GM19468 (cell line): ENCODE data around the gene FNIP2.
"Not testable (repeated sequence)": the region's sequence is repeated elsewhere in the genome, so short reads cannot be mapped to it uniquely, and the experiment has no call there.

ENCODE experiments used
- ATAC-seq: cut with Tn5 transposase; IDR thresholded peaks from one replicate; pipeline ENCODE4 v1.9.1; 2021; ENCODE audit warnings: mild to moderate bottlenecking, moderate library complexity, moderate number of reproducible peaks; ENCODE audit not compliant: unreplicated experiment; ENCODE audit errors: extremely low read depth

FNIP2 gene

GRCh38 chr4:158900408-158900807 lies 131.6 kb downstream of the FNIP2 start:
- ATAC-seq = not testable (repeated sequence)

GRCh38 chr4:158902280-158903078 lies 133.7 kb downstream of the FNIP2 start:
- not testable (repeated sequence) for ATAC-seq

- no peak for ATAC-seq
These were observed 134.2 kb downstream of the FNIP2 start for GRCh38 chr4:158903079-158903456.

DNA sequence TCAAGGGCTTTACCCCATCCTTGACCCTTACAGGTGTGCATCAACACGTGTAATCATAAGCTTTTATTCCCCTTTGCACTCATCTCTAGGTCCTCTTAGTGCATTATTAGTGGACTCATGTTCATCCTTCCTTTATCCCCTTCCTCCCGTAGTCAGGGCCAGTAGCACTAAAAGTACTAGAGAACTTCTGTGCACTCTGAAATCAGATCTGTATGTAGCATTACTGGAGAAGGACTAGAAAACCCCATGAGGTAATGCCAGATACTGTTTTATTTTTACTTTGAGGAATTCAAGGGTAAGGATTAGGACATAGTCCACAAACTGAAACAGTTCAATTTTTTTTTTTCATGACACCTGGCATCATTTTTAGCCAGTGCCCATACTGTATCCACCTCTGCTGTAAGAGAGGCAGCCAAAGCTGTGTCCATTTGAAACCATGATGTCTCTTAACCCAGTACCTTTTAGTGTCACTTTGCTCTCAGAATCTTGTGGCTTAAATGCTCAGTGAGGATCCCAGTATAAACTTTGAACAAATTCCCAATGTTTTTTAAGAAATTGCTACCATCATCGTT lies 134.7 kb downstream of the FNIP2 start:
- ATAC-seq = no peak

GRCh38 chr4:158904815-158905214 lies 136.0 kb downstream of the FNIP2 start:
- ATAC-seq = no peak

- ATAC-seq = peak; percentile 58
These were observed 137.2 kb downstream of the FNIP2 start for GRCh38 chr4:158906073-158906472.

DNA sequence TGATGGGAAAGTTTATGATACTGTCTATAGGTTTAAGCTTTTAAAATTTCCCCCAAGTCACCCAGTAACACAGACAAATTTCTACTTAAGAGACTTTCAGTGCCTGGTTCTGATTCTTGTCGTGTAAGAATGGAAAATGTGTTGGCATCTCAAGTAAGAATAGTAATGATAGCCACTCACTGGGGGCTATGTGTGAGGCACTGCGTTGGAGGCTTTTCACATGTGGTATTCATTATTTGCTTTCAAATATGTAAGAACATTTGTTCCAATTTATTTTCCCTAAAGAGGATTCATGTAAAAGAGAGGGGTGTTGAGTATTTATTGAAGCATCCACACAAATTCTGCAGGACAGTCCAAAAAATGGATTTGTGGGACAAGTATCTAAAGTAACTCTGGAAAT lies 143.6 kb downstream of the FNIP2 start:
- ATAC-seq = no peak

- no peak for ATAC-seq
These were observed 144.0 kb downstream of the FNIP2 start for GRCh38 chr4:158912806-158913205.

- no peak for ATAC-seq
These were observed 144.9 kb downstream of the FNIP2 start for GRCh38 chr4:158913766-158914165.

- ATAC-seq = no peak
These were observed 145.4 kb downstream of the FNIP2 start for GRCh38 chr4:158914218-158914617.

GRCh38 chr4:158915683-158916241 lies 146.9 kb downstream of the FNIP2 start:
- ATAC-seq = no peak

DNA sequence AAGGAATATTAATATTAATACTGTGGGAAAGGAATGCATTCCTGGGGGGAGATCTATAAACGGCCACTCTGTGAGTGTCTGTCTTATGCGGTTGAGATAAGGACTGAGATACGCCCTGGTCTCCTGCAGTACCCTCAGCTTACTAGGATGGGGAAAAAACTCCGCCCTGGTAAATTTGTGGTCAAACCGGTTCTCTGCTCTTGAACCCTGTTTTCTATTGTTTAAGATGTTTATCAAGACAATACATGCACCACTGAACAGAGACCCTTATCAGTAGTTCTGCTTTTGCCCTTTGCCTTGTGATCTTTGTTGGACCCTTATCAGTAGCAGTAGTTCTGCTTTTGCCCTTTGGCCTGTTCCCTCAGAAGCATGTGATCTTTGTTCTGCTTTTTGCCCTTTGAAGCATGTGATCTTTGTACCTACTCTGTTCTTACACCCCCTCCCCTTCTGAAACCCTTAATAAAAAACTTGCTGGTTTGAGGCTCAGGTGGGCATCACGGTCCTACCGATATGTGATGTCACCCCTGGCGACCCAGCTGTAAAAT lies 151.7 kb downstream of the FNIP2 start:
- ATAC-seq = not testable (repeated sequence)

DNA sequence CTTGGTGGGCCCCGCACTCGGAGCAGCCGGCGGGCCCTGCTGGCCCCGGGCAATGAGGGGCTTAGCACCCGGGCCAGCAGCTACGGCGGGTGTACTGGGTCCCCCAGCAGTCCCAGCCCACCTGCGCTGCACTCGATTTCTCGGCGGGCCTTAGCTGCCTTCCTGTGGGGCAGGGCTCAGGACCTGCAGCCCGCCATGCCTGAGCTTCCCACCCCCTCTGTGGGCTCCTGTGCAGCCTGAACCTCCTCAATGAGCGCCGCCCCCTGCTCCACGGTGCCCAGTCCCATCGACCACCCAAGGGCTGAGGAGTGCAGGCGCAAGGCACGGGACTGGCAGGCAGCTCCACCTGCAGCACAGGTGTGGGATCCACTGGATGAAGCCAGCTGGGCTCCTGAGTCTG lies 158.9 kb downstream of the FNIP2 start:
- ATAC-seq = not testable (repeated sequence)

DNA sequence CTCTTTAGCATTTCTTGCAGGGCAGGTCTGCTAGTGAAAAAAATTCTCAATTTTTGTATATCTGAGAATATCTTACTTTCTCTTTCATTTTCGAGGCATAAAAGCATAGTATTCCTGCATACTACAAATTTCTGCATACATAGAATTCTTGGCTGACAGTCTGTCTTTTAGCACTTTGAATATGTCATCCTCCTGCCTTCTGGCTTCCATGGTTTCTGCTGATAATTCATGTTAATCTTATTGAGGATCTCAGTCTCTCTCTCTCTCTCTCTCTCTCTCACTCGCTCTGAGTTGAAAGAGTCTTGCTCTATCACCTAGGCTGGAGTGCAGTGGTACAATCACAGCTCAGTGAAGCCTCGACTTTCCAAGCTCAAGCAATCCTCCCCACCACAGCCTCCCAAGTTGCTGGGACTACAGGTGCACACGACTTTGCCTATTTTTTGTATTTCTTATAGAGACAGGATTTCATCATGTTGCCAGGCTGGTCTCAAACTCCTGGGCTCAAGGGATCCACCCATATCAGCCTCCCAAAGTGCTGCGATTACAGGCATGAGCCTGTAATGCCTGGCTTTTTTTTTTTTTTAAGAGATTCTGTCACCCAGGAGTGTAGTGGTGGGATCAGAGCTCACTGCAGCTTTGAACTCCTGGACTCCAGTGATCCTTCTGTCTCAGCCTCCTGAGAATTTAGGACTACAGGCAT lies 161.3 kb downstream of the FNIP2 start:
- ATAC-seq = no peak

DNA sequence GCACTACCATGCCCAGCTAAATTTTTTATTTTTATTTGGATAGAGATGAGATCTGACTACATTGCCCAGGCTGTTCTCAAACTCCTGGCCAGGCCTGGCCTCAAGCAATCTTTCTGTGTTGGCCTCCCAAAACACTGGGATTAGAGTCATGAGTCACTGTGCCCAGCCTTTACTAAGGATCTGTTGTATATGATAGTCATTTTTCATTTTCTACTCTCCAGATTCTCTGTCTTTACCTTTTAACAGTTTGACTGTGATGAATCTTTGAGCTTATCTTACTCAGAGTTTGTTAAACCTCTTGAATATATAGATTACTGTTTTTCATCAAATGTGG lies 161.8 kb downstream of the FNIP2 start:
- no peak for ATAC-seq

GRCh38 chr4:158933236-158933635 lies 164.4 kb downstream of the FNIP2 start:
- no peak for ATAC-seq

DNA sequence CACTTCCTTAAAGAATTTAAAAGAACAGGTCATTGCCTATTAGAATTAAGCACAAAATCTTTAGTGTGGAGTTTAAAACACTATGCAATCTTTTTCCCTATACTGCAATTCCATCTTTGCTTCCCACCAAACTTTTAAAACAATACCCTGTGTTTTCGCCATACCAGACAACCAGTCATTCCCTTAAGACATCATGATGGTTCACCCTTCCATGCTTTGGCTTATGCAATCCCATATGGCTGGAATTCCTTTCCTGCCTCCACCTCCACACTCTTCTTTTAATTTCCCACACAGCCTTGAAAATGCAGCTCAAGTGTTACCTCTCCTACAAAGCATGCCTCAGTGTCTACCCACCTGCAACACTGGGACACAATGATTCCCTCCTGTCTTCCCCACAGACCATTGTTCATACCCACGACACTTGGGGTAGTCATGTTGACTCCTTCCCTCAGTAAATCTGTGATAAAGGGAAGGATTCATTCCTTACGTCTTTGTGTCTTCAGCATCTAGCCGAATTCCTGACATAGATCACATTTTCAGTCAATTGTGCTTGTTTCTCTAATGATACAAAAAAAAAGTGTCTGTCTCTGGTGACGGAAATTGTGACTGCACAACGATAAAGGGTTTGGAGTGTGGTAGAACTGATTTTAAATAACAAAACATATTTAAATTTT lies 166.3 kb downstream of the FNIP2 start:
- no peak for ATAC-seq

DNA sequence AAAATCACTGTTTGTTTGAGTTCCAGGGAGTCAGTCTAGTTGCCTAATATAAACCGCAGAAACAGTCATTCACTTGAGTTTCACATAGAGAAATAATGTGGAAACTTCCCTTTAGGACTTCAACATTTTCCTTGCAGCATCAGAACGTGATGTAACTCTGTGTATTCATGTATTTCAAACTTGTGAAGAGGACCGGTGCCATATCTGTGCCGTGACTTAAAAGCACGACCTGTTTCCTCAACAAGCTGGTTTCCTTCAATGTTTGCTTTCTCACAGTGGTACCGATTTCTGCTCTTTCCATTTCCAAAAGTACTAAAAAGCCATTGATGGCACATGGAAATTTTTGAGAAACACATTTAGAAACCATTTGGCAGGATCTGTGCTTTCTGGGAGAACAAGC lies 167.4 kb downstream of the FNIP2 start:
- no peak for ATAC-seq

- ATAC-seq = no peak
These were observed 169.6 kb downstream of the FNIP2 start for GRCh38 chr4:158938220-158939044.
